GM12874 (cell line): Measurements from ENCODE around the gene CBFB.

ENCODE experiments used
- CTCF ChIP-seq: IDR thresholded peaks from 2 replicates; pipeline ENCODE4 v1.5.1; 2011; ENCODE audit warnings: low read depth, mild to moderate bottlenecking, control low read depth, low read length, moderate library complexity; ENCODE audit not compliant: insufficient read depth

Gene CBFB

DNA sequence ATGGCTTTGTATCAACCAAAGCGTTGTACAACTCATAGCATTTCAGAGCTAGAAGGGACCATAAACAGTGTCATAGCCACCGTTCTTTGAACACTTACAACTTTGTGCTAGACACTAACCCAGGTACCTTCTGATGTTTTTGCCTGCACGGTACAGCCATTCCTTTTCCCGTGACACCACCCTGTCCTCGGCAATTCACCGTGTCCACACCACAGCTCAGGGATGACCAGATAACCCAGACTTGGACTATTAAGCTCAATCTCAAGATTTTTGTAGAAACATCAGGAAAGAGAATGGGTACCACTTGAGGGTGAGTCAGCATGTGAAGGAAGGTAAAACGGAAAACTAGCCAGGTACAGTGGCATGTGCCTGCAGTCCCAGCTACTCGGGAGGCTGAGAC is 9.8 kb upstream of the CBFB start:
- TF ChIP-seq CTCF, result no peak

DNA sequence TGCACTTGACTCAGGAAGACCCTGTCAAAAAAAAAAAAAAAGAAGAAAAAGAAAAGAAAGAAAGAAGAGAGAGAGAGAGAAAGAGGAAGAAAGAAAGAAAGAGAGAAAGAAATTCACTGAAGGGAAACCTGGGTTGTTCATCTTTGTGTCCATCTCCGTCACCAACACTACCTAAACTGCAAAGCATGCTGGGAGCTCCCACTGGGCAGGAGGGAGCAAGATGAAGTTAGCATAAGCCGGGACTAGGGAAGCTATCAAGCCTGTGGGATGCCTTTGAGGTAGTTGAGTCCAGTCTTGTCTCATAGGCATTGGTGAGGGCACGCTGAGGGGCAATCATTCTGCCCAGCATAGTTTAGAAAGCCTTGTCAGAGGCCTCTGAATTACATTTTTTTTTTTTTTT is 7.6 kb upstream of the CBFB start:
- TF ChIP-seq CTCF, result no peak

GRCh38 chr16:67022531-67023214 is 6.3 kb upstream of the CBFB start:
- TF ChIP-seq CTCF, result no peak

- TF ChIP-seq CTCF, result no peak
Measured at GRCh38 chr16:67023689-67024088, 5.3 kb upstream of the CBFB start.

GRCh38 chr16:67024384-67025209 is 4.4 kb upstream of the CBFB start:
- TF ChIP-seq CTCF, result no peak

- no peak for TF ChIP-seq CTCF
Measured at GRCh38 chr16:67025210-67025550, 3.8 kb upstream of the CBFB start.

DNA sequence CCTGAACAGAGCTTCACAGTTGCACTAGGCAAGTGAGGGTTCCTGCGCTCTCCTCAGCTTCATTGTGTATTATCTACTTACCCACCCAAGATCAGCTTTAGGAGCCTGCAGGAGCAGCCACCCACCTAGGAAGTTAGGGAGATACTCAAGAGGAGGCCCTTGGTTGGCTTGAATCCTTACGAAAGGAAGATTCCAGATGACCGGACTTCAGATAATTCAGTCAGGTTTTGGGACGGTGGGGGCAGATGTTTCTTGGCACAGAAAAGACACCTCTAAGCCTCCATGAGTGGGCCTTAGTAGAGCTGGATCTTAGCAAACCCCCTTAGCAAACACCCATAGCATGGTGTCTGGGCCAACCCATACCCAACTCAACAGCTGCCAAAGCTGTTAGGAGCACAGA is 2.4 kb upstream of the CBFB start:
- TF ChIP-seq CTCF, result no peak
